K562 (cell line): ENCODE measurements around the gene KNOP1. TPM values are rescaled to one million over a fixed set of nuclear protein-coding genes. Genes with fewer than 3 reads are reported as not detected.

Experiments
- ATAC-seq: fragments of 200-7000 bp; cut with Tn5 transposase; 3 replicates; pipeline ENCODE4 v1.9.1; 2020; ENCODE audit warnings: moderate library complexity
- BruUV-seq: library from RNA; stranded (reverse); fragments of 400-500 nt; replicated peaks from 2 replicates; lab custom pipeline; 2021; lab: Mats Ljungman, UMichigan
- CTCF ChIA-PET: fragments of 300-600 bp; formaldehyde crosslinking; extraction: SDS; loops from one replicate; lab custom pipeline; 2021; ENCODE audit warnings: low intra/inter-chr PET ratio; lab: Yijun Ruan, JAX
- POLR2A ChIA-PET: fragments of 300-600, 350-650 bp; sonication (Branson Sonifier 250); formaldehyde crosslinking; extraction: SDS; loops from one replicate; lab custom pipeline; 2021; ENCODE audit warnings: antibody characterized with exemption, inconsistent platforms; lab: Yijun Ruan, JAX
- DNase-seq, 4 experiments: peaks; one replicate each; pipeline versions ENCODE4 v3.0.0 to v3.0.0-alpha.2; 2011 to 2018; ENCODE audit warnings: low spot score in 3 of 4, mixed read lengths in 3 of 4; ENCODE audit errors: extremely low read depth in 1 of 4
- FAIRE-seq: peaks from 2 replicates; lab custom pipeline; 2011; peaks lifted over from hg19 to GRCh38; lab: Jason Lieb, UNC
- H2AFZ ChIP-seq: 2 replicates; pipeline ENCODE4 v1.6.0; 2011; ENCODE audit warnings: low read depth, low read length, control low read depth, inconsistent platforms
- H3K27ac ChIP-seq: fragments of 200-600 bp; 3 replicates; pipeline ENCODE4 v1.8.0; 2011; ENCODE audit warnings: low read depth, mild to moderate bottlenecking, control low read depth, inconsistent platforms, low read length, moderate library complexity, mixed read lengths; ENCODE audit errors: extremely low read depth
- H3K27me3 ChIP-seq, 2 experiments: fragments of 300-600 bp in 1 of 2; 2 replicates in 1 of 2; 3 replicates in 1 of 2; pipeline versions ENCODE4 v1.6.0 to v1.8.0; 2011; ENCODE audit warnings: inconsistent platforms in 2 of 2, low read length in 2 of 2, mild to moderate bottlenecking in 1 of 2, mixed read lengths in 1 of 2, moderate library complexity in 1 of 2; ENCODE audit not compliant: control insufficient read depth in 2 of 2, insufficient read depth in 2 of 2
- H3K36me3 ChIP-seq: fragments of 300-600 bp; 3 replicates; pipeline ENCODE4 v1.8.0; 2011; ENCODE audit warnings: mild to moderate bottlenecking, low read length, inconsistent platforms; ENCODE audit not compliant: control insufficient read depth, insufficient read depth
- H3K4me1 ChIP-seq, 2 experiments: fragments of 200-600 bp in 1 of 2; replicated peaks in 1 of 2; 2 replicates in 1 of 2; 3 replicates in 1 of 2; pipeline versions ENCODE4 v1.5.1 to v1.8.0; 2011; ENCODE audit warnings: inconsistent platforms in 2 of 2, low read length in 2 of 2, mild to moderate bottlenecking in 1 of 2, mixed read lengths in 1 of 2, moderate library complexity in 1 of 2; ENCODE audit not compliant: control insufficient read depth in 2 of 2, insufficient read depth in 2 of 2
- H3K4me2 ChIP-seq: 2 replicates; pipeline ENCODE4 v1.6.1; 2011; ENCODE audit warnings: low read length, control low read depth, inconsistent platforms, mixed read lengths; ENCODE audit not compliant: insufficient read depth
- H3K4me3 ChIP-seq: fragments of 200-600 bp; sonication (generic), shearing (Covaris generic); 2 replicates; pipeline ENCODE4 v1.5.1; 2016; ENCODE audit warnings: control low read depth, inconsistent platforms
- H3K79me2 ChIP-seq: fragments of 200-600 bp; 3 replicates; pipeline ENCODE4 v1.8.0; 2011; ENCODE audit warnings: low read length, inconsistent platforms; ENCODE audit not compliant: control insufficient read depth, insufficient read depth
- H3K9ac ChIP-seq, 2 experiments: 2 replicates each; pipeline versions ENCODE4 v1.6.0 to v1.6.1; 2011; ENCODE audit warnings: low read depth in 2 of 2, low read length in 2 of 2, control low read depth in 1 of 2, inconsistent platforms in 1 of 2, mild to moderate bottlenecking in 1 of 2, mixed read lengths in 1 of 2; ENCODE audit not compliant: insufficient read depth in 1 of 2
- H3K9me1 ChIP-seq: one replicate; pipeline ENCODE4 v1.6.0; 2011; ENCODE audit warnings: inconsistent platforms, mild to moderate bottlenecking, low read length, moderate library complexity; ENCODE audit not compliant: control insufficient read depth, insufficient read depth
- H3K9me3 ChIP-seq: replicated peaks from 2 replicates; pipeline ENCODE4 v1.5.1; 2011; ENCODE audit warnings: low read depth, low read length, inconsistent platforms; ENCODE audit not compliant: control insufficient read depth, insufficient read depth
- H4K20me1 ChIP-seq: replicated peaks from 2 replicates; pipeline ENCODE4 v1.6.1; 2011; ENCODE audit warnings: low read length, inconsistent platforms, mixed read lengths; ENCODE audit not compliant: control insufficient read depth, insufficient read depth
- IRF2 ChIP-seq: sonication (generic); formaldehyde crosslinking; IDR thresholded peaks from 2 replicates; pipeline ENCODE4 v1.8.1; 2022; ENCODE audit warnings: mild to moderate bottlenecking, missing genetic modification reagents
- TCF7 ChIP-seq: sonication (generic); IDR thresholded peaks from 2 replicates; pipeline ENCODE4 v1.6.1; 2016; ENCODE audit warnings: antibody characterized with exemption, borderline replicate concordance
- ZNF224 ChIP-seq: sonication (generic); formaldehyde crosslinking; IDR thresholded peaks from 2 replicates; pipeline ENCODE4 v1.8.0; 2022; ENCODE audit warnings: mild to moderate bottlenecking, missing genetic modification reagents
- ZNF398 ChIP-seq: fragments of 250-450 bp; sonication (Bioruptor Pico); IDR thresholded peaks from 2 replicates; pipeline ENCODE4 v1.8.0; 2021; ENCODE audit warnings: moderate library complexity, mild to moderate bottlenecking, inconsistent platforms
- WGBS: fragments of 100-300 bp; shearing (Covaris generic); methylation state at CpG from one replicate; pipeline ENCODE4 v1.1.6; 2016; ENCODE audit warnings: low coverage, mixed read lengths; ENCODE audit not compliant: insufficient coverage; ENCODE audit errors: missing lambda C conversion rate; 5-methylcytosine and 5-hydroxymethylcytosine counted together
- in situ Hi-C: fragments of 300-500 bp; cut with MboI; formaldehyde crosslinking; loops from 4 replicates; pipeline ENCODE4 v1.15.0; 2018; ENCODE audit warnings: inconsistent platforms, mixed read lengths
- intact Hi-C: fragments of 100-400 bp; cut with micrococcal nuclease; formaldehyde crosslinking; loops from 2 replicates; pipeline ENCODE4 v1.14.2; 2022
- polyA plus RNA-seq, 8 experiments: library from polyadenylated mRNA; depleted of rRNA in 4 of 8; stranded (reverse) in 5 of 8; unstranded in 3 of 8; fragments of >200 nt; fragmentation: Nextera tagmentation in 2 of 8; fragmentation: Illumina TruSeq in 1 of 8; extraction: Ambion mirVana in 2 of 8; extraction: Trizol in 1 of 8; gene quantifications; 2 replicates each; pipeline versions ENCODE4 v1.2.1 to v1.2.3, GENCODE V29; 2011 to 2014; ENCODE audit warnings: inconsistent platforms in 1 of 8, missing spikeins in 1 of 8
- total RNA-seq, 7 experiments: library from RNA; depleted of rRNA in 6 of 7; stranded (reverse); fragments of >200 nt in 6 of 7; fragmentation: Illumina TruSeq in 2 of 7; extraction: Trizol in 2 of 7; gene quantifications; 2 replicates each; pipeline versions ENCODE4 v1.2.1 to v1.2.3, GENCODE V29; 2011 to 2021; ENCODE audit warnings: low replicate concordance in 1 of 7

KNOP1 gene
- total and polyA plus RNA-seq, 9 of the 15 experiments (the other 6 are each of a cell fraction or from before 2014, with no cell fraction given) = 22.4 to 57.6 (median 39.3) TPM

GRCh38 chr16:19706846-19707245 is 11.2 kb downstream of the KNOP1 start:
- ChIA-PET POLR2A (interaction anchor here (0.5 to 1.4 kb wide), 3 partner anchors 10 to 12 kb away, joined by 3 to 6 read pairs (median 3); partner anchors contain the start of genes IQCK and KNOP1), CTCF (no interaction called here)
- FAIRE-seq (no peak), ATAC-seq (no peak), DNase-seq (no peak)
- H3K9ac ChIP-seq = no peak overlapping the region
- no peaks in the 10 kb centered on the region for H3K9me3 ChIP-seq
- no peak overlapping the region for H3K27ac ChIP-seq
- H4K20me1 ChIP-seq = peaks cover 24% of the 10 kb centered on the region
- peaks cover 11% of the 10 kb centered on the region for H3K9me1 ChIP-seq
- intact Hi-C loops (no loop called here), in situ Hi-C loops (no loop called here)
- BruUV-seq = no TSS peak
- no peaks in the 10 kb centered on the region for H3K27me3 ChIP-seq
- no peak for TF ChIP-seq TCF7
- TF ChIP-seq ZNF224 = no peak
- TF ChIP-seq ZNF398 (CRISPR knock-in tag) = no peak
- no peak for TF ChIP-seq IRF2 (CRISPR knock-in tag)
- H3K79me2 ChIP-seq = peaks cover 29% of the 10 kb centered on the region
- no peak overlapping the region for H3K4me3 ChIP-seq
- H3K4me2 ChIP-seq = no peak overlapping the region
- WGBS = 94% methylated on average over 14 of the region's 15 CpGs
- H2AFZ ChIP-seq = no peak overlapping the region
- peaks cover 25 to 40% of the 10 kb centered on the region in 2 experiments; a peak in 4 of 5 replicates for H3K4me1 ChIP-seq
- H3K36me3 ChIP-seq = peaks cover 95% of the 10 kb centered on the region
